H1 (cell line): ENCODE results near the gene CCNY. TPM values are rescaled to one million over a fixed set of nuclear protein-coding genes. Genes with fewer than 3 reads are reported as not detected.
A peak's percentile ranks its signal among the peaks of the same experiment; 100 is the strongest.

ENCODE experiments used
- CTCF ChIA-PET: fragments of 300-600 bp; sonication (Branson Sonifier 250); formaldehyde crosslinking; loops from one replicate; lab custom pipeline; 2021; ENCODE audit not compliant: partially characterized antibody; lab: Charles Lee
- POLR2A ChIA-PET: fragments of 300-600 bp; sonication (Branson Sonifier 250); formaldehyde crosslinking; loops from one replicate; lab custom pipeline; 2021; ENCODE audit warnings: inconsistent platforms; ENCODE audit not compliant: partially characterized antibody; lab: Charles Lee
- DNase-seq, 2 experiments: peaks; one replicate each; pipeline versions ENCODE4 v3.0.0 to v3.0.0-alpha.2; 2010 to 2022; ENCODE audit warnings: low spot score in 2 of 2, low read depth in 1 of 2, mixed read lengths in 1 of 2
- FAIRE-seq: peaks from 2 replicates; lab custom pipeline; 2011; peaks lifted over from hg19 to GRCh38; lab: Jason Lieb, UNC
- H2AFZ ChIP-seq: 2 replicates; pipeline ENCODE4 v1.8.1; 2012; ENCODE audit warnings: low read length, inconsistent platforms
- H2AK5ac ChIP-seq: 2 replicates; pipeline ENCODE4 v1.6.1; 2013; ENCODE audit warnings: low read depth, low read length
- H2BK120ac ChIP-seq: replicated peaks from 2 replicates; pipeline ENCODE3; 2013; ENCODE audit warnings: low read depth, low read length, inconsistent platforms
- H2BK12ac ChIP-seq: 2 replicates; pipeline ENCODE4 v1.6.1; 2013; ENCODE audit warnings: low read depth, low read length
- H2BK15ac ChIP-seq: 2 replicates; pipeline ENCODE4 v1.6.1; 2013; ENCODE audit warnings: low read length
- H2BK20ac ChIP-seq: 2 replicates; pipeline ENCODE4 v1.6.1; 2013; ENCODE audit warnings: low read length
- H2BK5ac ChIP-seq: 2 replicates; pipeline ENCODE4 v1.6.1; 2013; ENCODE audit warnings: low read depth, low read length
- H3K14ac ChIP-seq: 2 replicates; pipeline ENCODE4 v1.6.1; 2013; ENCODE audit warnings: inconsistent platforms; ENCODE audit not compliant: insufficient read length
- H3K18ac ChIP-seq: 2 replicates; pipeline ENCODE4 v1.6.1; 2013; ENCODE audit warnings: low read length; ENCODE audit errors: extremely low read depth
- H3K23ac ChIP-seq: 2 replicates; pipeline ENCODE4 v1.6.1; 2013; ENCODE audit warnings: inconsistent platforms; ENCODE audit not compliant: insufficient read length
- H3K23me2 ChIP-seq: 2 replicates; pipeline ENCODE4 v1.6.1; 2013; ENCODE audit warnings: low read depth, low read length
- H3K27ac ChIP-seq: 2 replicates; pipeline ENCODE4 v1.6.1; 2011; ENCODE audit warnings: low read depth, low read length, inconsistent platforms
- H3K27me3 ChIP-seq, 4 experiments: replicated peaks in 1 of 4; 1 replicate in 1 of 4; 2 replicates in 3 of 4; pipeline versions ENCODE4 v1.6.1 to v1.8.1; 2011 to 2013; ENCODE audit warnings: low read length in 3 of 4, mild to moderate bottlenecking in 3 of 4, inconsistent platforms in 2 of 4, mixed read lengths in 2 of 4, moderate library complexity in 1 of 4; ENCODE audit not compliant: control insufficient read depth in 3 of 4, insufficient read depth in 3 of 4; ENCODE audit errors: extremely low read depth in 1 of 4
- H3K36me3 ChIP-seq, 4 experiments: 2 replicates each; pipeline versions ENCODE4 v1.6.1 to v1.8.1; 2011 to 2013; ENCODE audit warnings: mild to moderate bottlenecking in 4 of 4, low read length in 3 of 4, moderate library complexity in 2 of 4, control low read depth in 1 of 4, inconsistent platforms in 1 of 4; ENCODE audit not compliant: insufficient read depth in 4 of 4, control insufficient read depth in 2 of 4
- H3K4ac ChIP-seq: replicated peaks from 2 replicates; pipeline ENCODE3; 2013; ENCODE audit warnings: low read length, low read depth, mixed read lengths, inconsistent platforms; ENCODE audit not compliant: insufficient read length
- H3K4me1 ChIP-seq, 4 experiments: replicated peaks in 1 of 4; 1 replicate in 1 of 4; 2 replicates in 3 of 4; pipeline versions ENCODE4 v1.6.1 to v1.8.1; 2011 to 2013; ENCODE audit warnings: low read length in 3 of 4, inconsistent platforms in 2 of 4, mixed read lengths in 1 of 4; ENCODE audit not compliant: insufficient read depth in 4 of 4, control insufficient read depth in 3 of 4
- H3K4me2 ChIP-seq, 2 experiments: 2 replicates each; pipeline versions ENCODE4 v1.6.1 to v1.8.1; 2011 to 2013; ENCODE audit warnings: low read depth in 2 of 2, low read length in 2 of 2, control low read depth in 1 of 2, inconsistent platforms in 1 of 2, mild to moderate bottlenecking in 1 of 2; ENCODE audit not compliant: insufficient read depth in 1 of 2
- H3K4me3 ChIP-seq, 4 experiments: fragments of 200-600, 300-600 bp in 1 of 4; sonication (generic), shearing (Covaris generic), sonication (Bioruptor Twin) in 1 of 4; 2 replicates each; pipeline versions ENCODE4 v1.5.1 to v1.8.1; 2011 to 2016; ENCODE audit warnings: low read length in 4 of 4, low read depth in 3 of 4, control low read depth in 2 of 4, inconsistent platforms in 2 of 4, mild to moderate bottlenecking in 2 of 4, mixed read lengths in 1 of 4, moderate library complexity in 1 of 4; ENCODE audit not compliant: insufficient read depth in 2 of 4; ENCODE audit errors: extremely low read depth in 1 of 4
- H3K56ac ChIP-seq: replicated peaks from 2 replicates; pipeline ENCODE3; 2013; ENCODE audit warnings: low read depth, mild to moderate bottlenecking, mixed read lengths, low read length, inconsistent platforms; ENCODE audit not compliant: insufficient read length
- H3K79me1 ChIP-seq: 2 replicates; pipeline ENCODE4 v1.6.1; 2013; ENCODE audit warnings: low read depth, low read length, control low read depth
- H3K79me2 ChIP-seq, 2 experiments: 2 replicates each; pipeline versions ENCODE4 v1.6.1 to v1.8.1; 2012 to 2013; ENCODE audit warnings: low read length in 2 of 2, mild to moderate bottlenecking in 2 of 2, inconsistent platforms in 1 of 2; ENCODE audit not compliant: insufficient read depth in 2 of 2, control insufficient read depth in 1 of 2
- H3K9ac ChIP-seq, 4 experiments: replicated peaks in 1 of 4; 1 replicate in 1 of 4; 2 replicates in 3 of 4; pipeline versions ENCODE4 v1.6.1 to v1.8.1; 2011 to 2013; ENCODE audit warnings: low read depth in 3 of 4, low read length in 3 of 4, control low read depth in 2 of 4, mild to moderate bottlenecking in 2 of 4, moderate library complexity in 2 of 4, inconsistent platforms in 1 of 4; ENCODE audit errors: extremely low read depth in 1 of 4
- H3K9me3 ChIP-seq, 2 experiments: 2 replicates each; pipeline versions ENCODE4 v1.6.1 to v1.8.1; 2012 to 2013; ENCODE audit warnings: mild to moderate bottlenecking in 2 of 2, moderate library complexity in 2 of 2, control low read depth in 1 of 2, inconsistent platforms in 1 of 2, low read depth in 1 of 2, low read length in 1 of 2, mixed read lengths in 1 of 2; ENCODE audit not compliant: insufficient read depth in 2 of 2
- H4K20me1 ChIP-seq, 2 experiments: replicated peaks in 1 of 2; 2 replicates each; pipeline versions ENCODE3 to v1.8.1; 2011 to 2013; ENCODE audit warnings: inconsistent platforms in 2 of 2, low read length in 2 of 2, mild to moderate bottlenecking in 1 of 2; ENCODE audit not compliant: insufficient read depth in 2 of 2, control insufficient read depth in 1 of 2
- H4K5ac ChIP-seq: 2 replicates; pipeline ENCODE4 v1.6.1; 2013; ENCODE audit warnings: low read length, low read depth, mixed read lengths, inconsistent platforms; ENCODE audit not compliant: insufficient read length
- H4K8ac ChIP-seq: 2 replicates; pipeline ENCODE4 v1.8.0; 2013; ENCODE audit warnings: mild to moderate bottlenecking, moderate library complexity, low read length, inconsistent platforms; ENCODE audit not compliant: insufficient read depth; ENCODE audit errors: extremely low read depth
- H4K91ac ChIP-seq: replicated peaks from 2 replicates; pipeline ENCODE3; 2013; ENCODE audit warnings: low read length, mixed read lengths, inconsistent platforms; ENCODE audit not compliant: insufficient read length
- ASH2L ChIP-seq: fragments of 200-600, 300-600 bp; sonication (generic); IDR thresholded peaks from one replicate; pipeline ENCODE4 v1.7.1; 2017; ENCODE audit warnings: low read length
- BACH1 ChIP-seq: IDR thresholded peaks from 2 replicates; pipeline ENCODE4 v1.6.1; 2012; ENCODE audit warnings: low read length, improper control_type of control experiment
- MAFK ChIP-seq: IDR thresholded peaks from 2 replicates; pipeline ENCODE4 v1.6.1; 2012; ENCODE audit warnings: low read depth, mild to moderate bottlenecking, improper control_type of control experiment, low read length
- NANOG ChIP-seq: IDR thresholded peaks from 2 replicates; pipeline ENCODE4 v1.6.1; 2011; ENCODE audit warnings: low read length, low read depth, mild to moderate bottlenecking, inconsistent platforms; ENCODE audit not compliant: insufficient read depth, poor library complexity, severe bottlenecking
- POLR2AphosphoS5 ChIP-seq: IDR thresholded peaks from 2 replicates; pipeline ENCODE4 v1.6.1; 2011; ENCODE audit warnings: low read depth, low read length
- RXRA ChIP-seq: IDR thresholded peaks from 2 replicates; pipeline ENCODE4 v1.6.1; 2011; ENCODE audit warnings: low read depth, mild to moderate bottlenecking, low read length, moderate library complexity; ENCODE audit not compliant: insufficient read depth
- SP2 ChIP-seq: IDR thresholded peaks from 2 replicates; pipeline ENCODE4 v1.6.1; 2012; ENCODE audit warnings: mild to moderate bottlenecking, low read length, inconsistent platforms
- TEAD4 ChIP-seq: IDR thresholded peaks from 2 replicates; pipeline ENCODE4 v1.6.1; 2012; ENCODE audit warnings: low read depth, low read length, inconsistent platforms, mixed read lengths
- YY1 ChIP-seq: IDR thresholded peaks from 2 replicates; pipeline ENCODE4 v1.6.1; 2011; ENCODE audit warnings: low read depth, mild to moderate bottlenecking, low read length
- ZNF274 ChIP-seq: IDR thresholded peaks from 2 replicates; pipeline ENCODE4 v1.7.0; 2012; ENCODE audit warnings: low read length, borderline replicate concordance; ENCODE audit errors: extremely low read depth
- WGBS, 2 experiments: shearing (Covaris generic) in 1 of 2; methylation state at CpG; one replicate each; pipeline versions ENCODE4 v1.1.6 to v1.1.7; 2013 to 2015; ENCODE audit warnings: low lambda C conversion rate in 2 of 2, mixed read lengths in 2 of 2, inconsistent platforms in 1 of 2, low coverage in 1 of 2, missing lambda C conversion rate in 1 of 2; ENCODE audit not compliant: insufficient replicate concordance in 2 of 2, insufficient coverage in 1 of 2, insufficient read length in 1 of 2; ENCODE audit errors: extremely low coverage in 1 of 2, missing lambda C conversion rate in 1 of 2; 5-methylcytosine and 5-hydroxymethylcytosine counted together
- polyA plus RNA-seq, 7 experiments: library from polyadenylated mRNA; depleted of rRNA in 3 of 7; stranded (reverse) in 5 of 7; unstranded in 2 of 7; fragments of >200 nt in 5 of 7; fragments of 200-250 nt in 2 of 7; gene quantifications; 1 replicate in 5 of 7; 2 replicates in 1 of 7; 4 replicates in 1 of 7; pipeline versions ENCODE4 v1.2.1 to v1.2.3, GENCODE V29; 2011 to 2013; ENCODE audit warnings: missing spikeins in 2 of 7, mixed read lengths in 2 of 7
- total RNA-seq: library from RNA; stranded (reverse); fragmentation: NEBNext Ultra II Directional; extraction: Animal tissue kit (Norgen Biotek cat#: 25700); gene quantifications from 2 replicates; pipeline ENCODE4 v1.2.1, GENCODE V29; 2021

Gene CCNY
- total and polyA plus RNA-seq, 2 of the 8 experiments (the other 6 are each of a cell fraction or from before 2014, with no cell fraction given): 25.3 to 68.2 TPM

DNA sequence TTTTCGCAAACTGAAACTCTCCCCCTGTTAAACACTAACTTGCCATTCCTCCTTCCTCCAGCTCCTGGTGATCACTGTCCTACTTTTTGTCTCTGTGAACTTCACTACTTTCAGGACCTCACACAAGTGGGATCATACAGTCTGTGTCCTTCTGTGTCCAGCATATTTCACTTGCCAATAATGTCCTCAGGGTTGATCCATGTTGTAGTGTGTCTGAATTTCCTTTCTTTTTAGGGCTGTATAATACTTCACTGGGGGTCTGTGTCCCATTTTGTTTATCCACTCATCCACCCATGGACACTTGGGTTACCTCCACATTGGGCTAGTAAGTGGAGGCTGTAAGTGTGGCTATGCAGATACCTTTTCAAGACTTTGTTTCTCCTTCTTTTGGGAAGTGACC, 226.1 kb downstream of the CCNY start:
- H3K4me1 ChIP-seq: no peaks in the 10 kb centered on the region; a peak in 1 of 7 replicates
- FAIRE-seq (no peak), DNase-seq (peak in 1 of 2 experiments; percentile 17)
- H3K9ac ChIP-seq: no peak overlapping the region
- ChIA-PET POLR2A (interaction anchor here (0.5 kb wide), 1 partner anchor 242 kb away, joined by 3 read pairs; no protein-coding TSS in a partner anchor), CTCF (interaction anchor here (0.8 to 4.1 kb wide), 19 partner anchors 8 to 322 kb away, joined by 3 to 19 read pairs (median 4); no protein-coding TSS in a partner anchor)
- H3K4me3 ChIP-seq: no peak overlapping the region
- H3K14ac ChIP-seq: no peak overlapping the region
- no peak overlapping the region for H3K27ac ChIP-seq
- H2BK20ac ChIP-seq: no peak overlapping the region
- H3K36me3 ChIP-seq: no peaks in the 10 kb centered on the region; a peak in 1 of 8 replicates
- no peaks in the 10 kb centered on the region for H3K9me3 ChIP-seq
- no peak overlapping the region for H3K23ac ChIP-seq
- peaks cover 3% of the 10 kb centered on the region; the same call in 1 of the 2 replicates for H3K79me1 ChIP-seq
- H4K20me1 ChIP-seq: peaks cover 0 to 3% of the 10 kb centered on the region in 2 experiments
- H2AK5ac ChIP-seq: no peak overlapping the region
- no peaks in the 10 kb centered on the region for H3K23me2 ChIP-seq
- H2BK12ac ChIP-seq: no peak overlapping the region
- no peak overlapping the region for H4K5ac ChIP-seq
- H2AFZ ChIP-seq: no peak overlapping the region
- WGBS, 2 experiments: 86% methylated on average over 1 of the region's 1 CpG; no CpG with 5 or more reads in 1 of the 2 experiments
- no peak overlapping the region for H2BK5ac ChIP-seq
- no peak overlapping the region for H2BK15ac ChIP-seq
- H3K18ac ChIP-seq: no peak overlapping the region
- H2BK120ac ChIP-seq: no peak overlapping the region
- H3K79me2 ChIP-seq: no peaks in the 10 kb centered on the region
- H4K8ac ChIP-seq: no peak overlapping the region
- H3K4ac ChIP-seq: no peak overlapping the region
- no peak overlapping the region for H4K91ac ChIP-seq
- no peak overlapping the region for H3K56ac ChIP-seq
- no peak for TF ChIP-seq YY1
- TF ChIP-seq POLR2AphosphoS5: no peak
- no peak for TF ChIP-seq RXRA
- TF ChIP-seq ASH2L: no peak
- TF ChIP-seq NANOG: no peak
- no peak for TF ChIP-seq TEAD4
- TF ChIP-seq ZNF274: no peak
- TF ChIP-seq SP2: no peak
- TF ChIP-seq MAFK: no peak
- no peak for TF ChIP-seq BACH1
- H3K4me2 ChIP-seq: no peak overlapping the region
- H3K27me3 ChIP-seq: no peaks in the 10 kb centered on the region
